Measurements from ENCODE around the gene RAB3C.
A peak's percentile ranks its signal among the peaks of the same experiment; 100 is the strongest.
"Not testable (repeated sequence)": the region's sequence is repeated elsewhere in the genome, so short reads cannot be mapped to it uniquely, and the experiment has no call there.

RAB3C gene, protein sequence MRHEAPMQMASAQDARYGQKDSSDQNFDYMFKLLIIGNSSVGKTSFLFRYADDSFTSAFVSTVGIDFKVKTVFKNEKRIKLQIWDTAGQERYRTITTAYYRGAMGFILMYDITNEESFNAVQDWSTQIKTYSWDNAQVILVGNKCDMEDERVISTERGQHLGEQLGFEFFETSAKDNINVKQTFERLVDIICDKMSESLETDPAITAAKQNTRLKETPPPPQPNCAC

DNA sequence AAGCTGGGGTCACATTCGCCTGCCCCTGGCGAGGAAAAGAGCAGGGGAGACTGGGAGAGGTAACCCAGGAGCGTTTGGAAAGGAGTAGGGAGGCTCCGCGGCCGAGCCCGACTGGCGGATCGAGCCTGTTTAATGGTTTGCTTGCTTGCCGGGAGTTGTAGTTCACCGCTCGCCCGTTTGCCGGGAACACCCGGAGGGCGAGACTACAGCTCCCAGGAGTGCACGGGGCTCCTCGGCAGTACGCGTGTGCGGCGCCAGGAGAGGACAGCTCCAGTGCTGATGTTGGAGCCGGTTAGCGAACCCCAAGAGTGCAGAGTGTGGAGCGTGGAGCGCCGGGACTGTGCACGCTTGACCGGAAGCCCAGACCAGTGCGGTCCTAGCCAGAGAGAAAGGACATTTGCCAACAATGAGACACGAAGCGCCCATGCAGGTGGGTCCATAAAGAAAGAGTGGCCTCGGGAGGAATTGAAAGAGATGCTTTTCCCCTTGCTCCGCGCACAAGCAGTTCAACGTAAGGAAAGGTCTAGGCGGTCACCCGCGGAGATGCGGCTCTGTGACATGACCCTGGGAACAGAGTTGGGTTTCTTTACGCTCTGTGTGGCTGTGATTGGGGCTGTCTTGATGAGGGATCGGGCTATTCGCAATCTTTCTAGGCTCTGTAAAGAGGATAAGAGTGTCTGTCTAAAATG is at the start of gene RAB3C:
Gene RAB3C (plus strand): TSS at position 273 of the 689 bp plus-strand sequence. CDS start 134 bp downstream, at position 407.
- TF ChIP-seq, protein P1, sequence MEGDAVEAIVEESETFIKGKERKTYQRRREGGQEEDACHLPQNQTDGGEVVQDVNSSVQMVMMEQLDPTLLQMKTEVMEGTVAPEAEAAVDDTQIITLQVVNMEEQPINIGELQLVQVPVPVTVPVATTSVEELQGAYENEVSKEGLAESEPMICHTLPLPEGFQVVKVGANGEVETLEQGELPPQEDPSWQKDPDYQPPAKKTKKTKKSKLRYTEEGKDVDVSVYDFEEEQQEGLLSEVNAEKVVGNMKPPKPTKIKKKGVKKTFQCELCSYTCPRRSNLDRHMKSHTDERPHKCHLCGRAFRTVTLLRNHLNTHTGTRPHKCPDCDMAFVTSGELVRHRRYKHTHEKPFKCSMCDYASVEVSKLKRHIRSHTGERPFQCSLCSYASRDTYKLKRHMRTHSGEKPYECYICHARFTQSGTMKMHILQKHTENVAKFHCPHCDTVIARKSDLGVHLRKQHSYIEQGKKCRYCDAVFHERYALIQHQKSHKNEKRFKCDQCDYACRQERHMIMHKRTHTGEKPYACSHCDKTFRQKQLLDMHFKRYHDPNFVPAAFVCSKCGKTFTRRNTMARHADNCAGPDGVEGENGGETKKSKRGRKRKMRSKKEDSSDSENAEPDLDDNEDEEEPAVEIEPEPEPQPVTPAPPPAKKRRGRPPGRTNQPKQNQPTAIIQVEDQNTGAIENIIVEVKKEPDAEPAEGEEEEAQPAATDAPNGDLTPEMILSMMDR (conservative IDR thresholded peaks at IDR 0.05; ENCODE audit: low read depth, low read length) = no peak
- DNase-seq (ENCODE audit: low read depth) = peak; percentile 96
- peak within 1 kb of the TSS; percentile 65 for H3K4me3 ChIP-seq (ENCODE audit: low read depth, low read length)

DNA sequence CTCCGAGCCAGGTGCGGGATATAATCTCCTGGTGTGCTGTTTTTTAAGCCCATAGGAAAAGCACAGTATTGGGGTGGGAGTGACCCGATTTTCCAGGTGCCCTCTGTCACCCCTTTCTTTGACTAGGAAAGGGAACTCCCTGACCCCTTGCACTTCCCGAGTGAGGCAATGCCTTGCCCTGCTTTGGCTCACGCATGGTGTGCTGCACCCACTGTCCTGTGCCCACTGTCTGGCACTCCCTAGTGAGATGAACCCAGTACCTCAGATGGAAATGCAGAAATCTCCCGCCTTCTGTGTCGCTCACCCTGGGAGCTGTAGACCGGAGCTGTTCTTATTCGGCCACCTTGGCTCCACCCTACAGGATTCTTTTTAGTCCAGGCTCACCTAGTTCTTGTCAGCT is 40.9 kb upstream of the RAB3C start:
- DNase-seq (ENCODE audit: low read depth); H3K4me3 ChIP-seq (ENCODE audit: low read depth, low read length): not testable (repeated sequence)

DNA sequence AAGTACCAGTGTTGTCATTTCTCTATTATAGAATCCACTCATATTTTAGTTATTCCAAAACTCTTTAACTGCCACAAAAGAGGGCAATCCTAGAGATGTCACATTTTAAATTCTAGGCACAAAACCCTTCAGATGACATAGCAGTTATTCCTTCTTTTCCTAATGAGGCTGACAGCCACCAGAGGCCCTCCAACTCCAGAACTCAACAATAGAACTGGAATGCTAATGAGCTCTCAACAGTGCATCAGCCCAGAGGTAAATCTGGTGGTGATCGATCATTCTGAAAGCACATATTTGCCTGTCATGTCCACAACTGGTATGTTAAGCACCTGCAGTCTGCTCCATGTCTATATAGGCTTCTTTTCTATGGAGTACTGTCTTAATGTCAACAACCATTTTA is 40.2 kb upstream of the RAB3C start:
- no peak for DNase-seq (ENCODE audit: low read depth)
- TF ChIP-seq, protein P1 (conservative IDR thresholded peaks at IDR 0.05; ENCODE audit: low read depth, low read length) = no peak
- H3K4me3 ChIP-seq (ENCODE audit: low read depth, low read length) = no peak overlapping the region

DNA sequence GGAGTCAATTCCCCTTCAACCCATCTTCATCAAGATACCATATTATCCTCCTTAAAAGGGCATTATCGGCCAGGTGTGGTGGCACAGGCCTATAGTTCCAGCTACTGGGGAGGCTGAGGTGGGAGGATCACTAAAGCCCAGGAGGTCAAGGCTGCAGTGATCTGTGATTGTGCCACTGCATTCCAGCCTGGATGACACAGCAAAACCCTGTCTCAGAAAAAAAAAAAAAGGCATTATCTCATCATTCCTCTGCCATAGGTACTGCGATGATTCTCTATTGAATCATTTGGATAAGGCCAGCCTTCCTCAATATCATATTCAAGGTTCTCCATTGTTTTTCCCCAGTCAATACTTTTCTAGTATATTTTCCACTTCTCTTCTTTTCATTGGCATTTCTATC is 39.2 kb upstream of the RAB3C start:
- TF ChIP-seq, protein P1 (conservative IDR thresholded peaks at IDR 0.05; ENCODE audit: low read depth, low read length) = no peak
- H3K4me3 ChIP-seq (ENCODE audit: low read depth, low read length) = no peak overlapping the region
- DNase-seq (ENCODE audit: low read depth) = no peak

DNA sequence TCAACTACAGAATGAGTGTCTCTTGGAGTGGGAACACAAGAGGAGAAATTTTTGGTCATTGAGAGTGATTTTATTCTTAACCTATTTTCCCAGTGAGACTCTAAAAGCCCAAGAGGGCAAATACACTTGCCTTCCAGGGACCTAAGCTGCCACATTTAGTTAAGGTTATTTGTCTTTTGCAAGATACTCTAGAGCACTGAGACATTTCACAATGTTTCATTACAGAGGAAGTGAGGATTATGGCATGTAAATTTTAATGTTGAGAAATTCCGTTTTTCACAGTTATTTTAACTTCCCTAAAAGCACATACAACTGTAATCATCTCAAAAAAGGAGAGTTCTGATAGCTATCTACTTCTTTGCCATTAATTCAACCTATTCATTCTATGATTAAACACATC is 38.7 kb upstream of the RAB3C start:
- TF ChIP-seq, protein P1 (conservative IDR thresholded peaks at IDR 0.05; ENCODE audit: low read depth, low read length) = no peak

DNA sequence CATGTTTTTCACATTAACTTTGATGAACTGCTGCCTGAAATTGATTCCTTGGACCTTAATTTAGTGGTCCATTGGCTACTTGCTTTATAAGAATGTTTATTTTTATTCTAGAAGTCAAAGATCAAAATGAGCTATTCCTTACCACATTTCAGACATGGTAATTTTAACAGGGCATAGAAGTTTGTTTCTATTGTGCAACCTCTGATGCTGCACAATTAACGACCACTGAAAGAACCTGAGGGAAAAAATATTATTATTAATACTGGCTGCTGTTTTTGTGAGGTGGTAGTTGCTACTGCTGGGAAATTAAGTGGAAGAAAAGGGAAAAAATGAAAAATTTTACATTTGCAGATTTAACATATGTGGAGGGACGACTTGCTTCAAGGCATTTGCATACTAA is 37.9 kb upstream of the RAB3C start:
- H3K4me3 ChIP-seq (ENCODE audit: low read depth, low read length) = no peak overlapping the region
- no peak for DNase-seq (ENCODE audit: low read depth)
- TF ChIP-seq, protein P1 (conservative IDR thresholded peaks at IDR 0.05; ENCODE audit: low read depth, low read length) = no peak

More for the DNA sequence above, 38.7 kb upstream of the RAB3C start:
- no peak overlapping the region for H3K4me3 ChIP-seq (ENCODE audit: low read depth, low read length)
- DNase-seq (ENCODE audit: low read depth) = no peak

DNA sequence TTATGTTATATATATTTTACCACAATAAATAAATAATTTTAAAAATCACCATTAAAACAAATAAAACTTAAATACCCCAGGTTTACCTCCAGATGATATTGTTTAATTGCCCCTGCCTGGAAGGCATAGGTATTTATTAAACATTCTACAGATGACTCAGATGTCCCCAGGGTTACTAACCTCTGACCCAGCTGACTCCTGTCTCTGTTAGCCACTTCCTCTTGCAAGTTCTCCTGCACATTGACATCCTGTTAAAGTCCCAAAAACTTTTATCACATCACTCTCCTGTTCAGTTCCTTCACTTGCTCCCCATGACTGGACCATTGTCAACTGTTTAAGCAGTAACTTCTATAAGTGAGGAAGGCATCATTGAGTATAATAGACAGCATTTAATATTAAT is 37.0 kb upstream of the RAB3C start:
- TF ChIP-seq, protein P1 (conservative IDR thresholded peaks at IDR 0.05; ENCODE audit: low read depth, low read length) = no peak
- H3K4me3 ChIP-seq (ENCODE audit: low read depth, low read length) = no peak overlapping the region
- DNase-seq (ENCODE audit: low read depth) = no peak

Measured in choroid plexus epithelial cell (primary cell).